Gastrocnemius medialis (tissue), 4 donors: ENCODE data around the gene ATOH8. TPM values are rescaled to one million over a fixed set of nuclear protein-coding genes. Genes with fewer than 3 reads are reported as not detected.

Experiments
- ATAC-seq, 2 donors: fragments of 150-250 bp; one replicate each; pipeline ENCODE4 v1.9.1; 2016
- DNase-seq, 2 donors: peaks; one replicate each; pipeline ENCODE4 v3.0.0-alpha.2; 2019
- H3K27ac ChIP-seq, 4 donors: fragments of 200-600 bp; sonication (generic); 1 replicate in 1 of 4; 2 replicates in 3 of 4; pipeline ENCODE4 v1.5.1; 2016 to 2018; ENCODE audit warnings: mild to moderate bottlenecking in 2 of 4, moderate library complexity in 1 of 4
- H3K27me3 ChIP-seq, 3 donors: fragments of 200-600 bp; sonication (generic) in 2 of 3; 1 replicate in 1 of 3; 2 replicates in 2 of 3; pipeline versions ENCODE4 v1.5.1 to v1.6.0; 2016 to 2019; ENCODE audit warnings: mild to moderate bottlenecking in 1 of 3, moderate library complexity in 1 of 3
- H3K36me3 ChIP-seq, 2 donors: fragments of 200-600 bp; sonication (generic) in 1 of 2; one replicate each; pipeline ENCODE4 v1.5.1; 2017 to 2018
- H3K4me1 ChIP-seq, 2 donors: fragments of 200-600 bp; sonication (generic) in 1 of 2; one replicate each; pipeline ENCODE4 v1.5.1; 2016 to 2017; ENCODE audit warnings: mild to moderate bottlenecking in 2 of 2
- H3K4me3 ChIP-seq, 4 donors: fragments of 200-600 bp; sonication (generic) in 3 of 4; 1 replicate in 1 of 4; 2 replicates in 3 of 4; pipeline ENCODE4 v1.5.1; 2016 to 2019; ENCODE audit warnings: mild to moderate bottlenecking in 2 of 4
- H3K9me3 ChIP-seq, 3 donors: fragments of 200-600 bp; sonication (generic) in 2 of 3; 1 replicate in 1 of 3; 2 replicates in 2 of 3; pipeline ENCODE4 v1.5.1; 2016 to 2019
- CTCF ChIP-seq, 5 experiments: fragments of 450-650 bp in 3 of 5; fragments of 200-600 bp in 2 of 5; sonication (generic) in 2 of 5; IDR thresholded peaks in 4 of 5; conservative IDR thresholded peaks in 1 of 5; 1 replicate in 4 of 5; 2 replicates in 1 of 5; pipeline ENCODE4 v1.5.1; 2016 to 2019; ENCODE audit warnings: antibody characterized with exemption in 5 of 5, mild to moderate bottlenecking in 3 of 5, moderate library complexity in 3 of 5
- POLR2A ChIP-seq, 2 donors: fragments of 450-650 bp; IDR thresholded peaks; one replicate each; pipeline ENCODE4 v1.6.1; 2017; ENCODE audit warnings: antibody characterized with exemption in 2 of 2, mild to moderate bottlenecking in 2 of 2, moderate library complexity in 2 of 2
- in situ Hi-C, 4 donors: fragments of 200-750 bp; cut with MboI; loops; one replicate each; pipeline versions ENCODE4 v1.15.0 to v1.8.0; 2017; ENCODE audit warnings: low sequenced_read_pairs in 4 of 4
- intact Hi-C: fragments of 100-400 bp; cut with DNase I; formaldehyde crosslinking; loops from one replicate; pipeline ENCODE4 v1.15.1; 2023; ENCODE audit warnings: low total_unique reads
- total RNA-seq, 4 donors: library from RNA; depleted of rRNA; stranded (reverse); fragments of >200 nt; gene quantifications; one replicate each; pipeline versions ENCODE4 v1.1.0 to v1.2.3, GENCODE V29; 2016

ATOH8 gene
- total RNA-seq, 4 donors from 2014 or later: 122 to 266 (median 150) TPM

GRCh38 chr2:85761512-85761944 lies 7.7 kb downstream of the ATOH8 start:
- in situ Hi-C loops: no loop called here
- no peak for DNase-seq
- Histone ChIP-seq H3K9me3 (no peaks in the 10 kb centered on the region), H3K27me3 (no peaks in the 10 kb centered on the region), H3K4me3 (peak overlapping the region in 1 of 4 donors; percentile 1), H3K36me3 (peaks cover 0 to 34% of the 10 kb centered on the region in 2 donors), H3K27ac (peak overlapping the region in 2 of 4 donors; percentile 26 to 36), H3K4me1 (peaks cover 60 to 84% of the 10 kb centered on the region in 2 donors)
- no peak for ATAC-seq
- TF ChIP-seq POLR2A (IDR thresholded peaks at IDR 0.05): no peak
- TF ChIP-seq CTCF (IDR thresholded peaks at IDR 0.05 in 4 of 5, conservative IDR thresholded peaks at IDR 0.05 in 1 of 5): no peak
- intact Hi-C loops: no loop called here

- peak overlapping the region in 1 of 4 donors; percentile 36 for H3K27ac ChIP-seq
- H3K4me3 ChIP-seq: no peak overlapping the region
- no peak for DNase-seq
- ATAC-seq: no peak
- TF ChIP-seq POLR2A (IDR thresholded peaks at IDR 0.05) (no peak), CTCF (IDR thresholded peaks at IDR 0.05 in 4 of 5, conservative IDR thresholded peaks at IDR 0.05 in 1 of 5) (no peak)
- intact Hi-C loops: no loop called here
- H3K4me1 ChIP-seq: peaks cover 58 to 84% of the 10 kb centered on the region in 2 donors
- H3K27me3 ChIP-seq: no peaks in the 10 kb centered on the region
- H3K36me3 ChIP-seq: peaks cover 0 to 39% of the 10 kb centered on the region in 2 donors
- in situ Hi-C loops: no loop called here
- no peaks in the 10 kb centered on the region for H3K9me3 ChIP-seq
These were observed 8.2 kb downstream of the ATOH8 start for GRCh38 chr2:85761946-85762345.

- Histone ChIP-seq H3K9me3 (no peaks in the 10 kb centered on the region), H3K27me3 (no peaks in the 10 kb centered on the region), H3K36me3 (peaks cover 0 to 47% of the 10 kb centered on the region in 2 donors), H3K4me1 (peaks cover 57 to 85% of the 10 kb centered on the region in 2 donors), H3K27ac (no peak overlapping the region), H3K4me3 (no peak overlapping the region)
- ATAC-seq: no peak
- in situ Hi-C loops (no loop called here), intact Hi-C loops (no loop called here)
- DNase-seq: no peak
- no peak for TF ChIP-seq CTCF (IDR thresholded peaks at IDR 0.05 in 4 of 5, conservative IDR thresholded peaks at IDR 0.05 in 1 of 5)
- no peak for TF ChIP-seq POLR2A (IDR thresholded peaks at IDR 0.05)
These were observed 9.3 kb downstream of the ATOH8 start for GRCh38 chr2:85763132-85763531.

- intact Hi-C loops: no loop called here
- Histone ChIP-seq H3K27me3 (no peaks in the 10 kb centered on the region), H3K4me1 (peaks cover 57 to 85% of the 10 kb centered on the region in 2 donors), H3K36me3 (peaks cover 0 to 46% of the 10 kb centered on the region in 2 donors), H3K4me3 (no peak overlapping the region), H3K27ac (peak overlapping the region in 2 of 4 donors; percentile 7 to 34), H3K9me3 (no peaks in the 10 kb centered on the region)
- DNase-seq (no peak), ATAC-seq (peak in 1 of 2 donors; percentile 22)
- in situ Hi-C loops: no loop called here
- TF ChIP-seq CTCF (IDR thresholded peaks at IDR 0.05 in 4 of 5, conservative IDR thresholded peaks at IDR 0.05 in 1 of 5) (no peak), POLR2A (IDR thresholded peaks at IDR 0.05) (no peak)
These were observed 10.0 kb downstream of the ATOH8 start for GRCh38 chr2:85763831-85764230.
